Measurements from ENCODE around the gene VWA3B.
"Not testable (repeated sequence)": the region's sequence is repeated elsewhere in the genome, so short reads cannot be mapped to it uniquely, and the experiment has no call there.

The VWA3B gene

DNA sequence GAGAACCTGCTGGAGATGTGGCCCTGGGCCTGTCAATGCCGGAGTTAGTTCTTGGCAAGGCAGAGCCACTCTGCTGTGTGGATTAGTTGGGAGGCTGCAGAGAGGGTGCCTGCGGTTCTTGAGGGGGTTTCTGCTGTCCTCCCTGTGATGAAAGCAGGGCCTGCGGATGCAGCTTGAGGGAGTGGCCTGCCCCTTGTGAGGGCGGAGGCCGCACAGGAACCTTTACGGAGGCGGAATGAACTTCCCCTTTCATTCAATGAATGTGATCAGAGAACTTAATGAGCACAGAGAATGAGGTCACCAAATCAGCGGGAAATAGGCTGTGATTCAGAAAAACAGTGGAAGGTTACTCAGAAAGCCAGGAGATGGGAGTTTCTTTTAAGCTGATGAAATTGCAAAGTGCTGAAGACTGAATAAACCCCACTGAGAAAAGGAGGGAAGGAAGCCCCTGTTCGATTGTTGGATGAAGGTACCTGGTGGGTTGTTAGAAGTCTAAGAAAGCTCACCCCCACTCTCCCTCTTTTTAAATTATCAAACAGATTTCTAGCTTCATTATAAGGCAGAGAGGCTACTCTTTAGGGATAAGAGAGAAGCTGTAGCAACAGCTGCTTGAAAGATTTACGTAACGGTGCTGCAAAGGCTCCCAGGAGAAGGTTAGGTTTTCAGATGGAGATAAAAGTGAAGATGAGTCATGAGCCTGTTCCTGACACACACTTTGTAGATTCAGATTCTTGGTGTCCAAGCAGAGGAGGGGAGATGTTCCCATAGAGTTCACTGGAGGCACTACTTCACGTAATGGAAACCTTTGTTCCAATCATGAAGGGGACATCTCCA, 47.4 kb downstream of the VWA3B start:
- DNase-seq, result peak; percentile 74

DNA sequence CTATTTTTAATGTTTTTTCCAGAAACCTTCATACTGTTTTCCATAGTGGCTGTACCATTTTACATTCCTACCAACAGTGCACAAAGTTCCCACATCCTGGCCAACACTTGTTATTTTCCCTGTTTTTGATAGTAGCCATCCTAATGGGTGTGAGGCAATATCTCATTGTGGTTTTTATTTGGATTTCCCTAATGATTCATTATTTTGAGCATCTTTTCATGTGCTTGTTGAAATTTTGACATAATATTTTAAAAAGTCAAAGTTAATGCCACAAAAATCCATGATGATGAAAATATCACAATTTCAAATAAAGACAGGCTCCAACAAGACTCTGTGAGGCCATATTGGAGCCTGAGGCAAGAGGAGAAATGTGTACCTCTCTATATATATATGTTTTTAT, 50.2 kb downstream of the VWA3B start:
- DNase-seq, result no peak

DNA sequence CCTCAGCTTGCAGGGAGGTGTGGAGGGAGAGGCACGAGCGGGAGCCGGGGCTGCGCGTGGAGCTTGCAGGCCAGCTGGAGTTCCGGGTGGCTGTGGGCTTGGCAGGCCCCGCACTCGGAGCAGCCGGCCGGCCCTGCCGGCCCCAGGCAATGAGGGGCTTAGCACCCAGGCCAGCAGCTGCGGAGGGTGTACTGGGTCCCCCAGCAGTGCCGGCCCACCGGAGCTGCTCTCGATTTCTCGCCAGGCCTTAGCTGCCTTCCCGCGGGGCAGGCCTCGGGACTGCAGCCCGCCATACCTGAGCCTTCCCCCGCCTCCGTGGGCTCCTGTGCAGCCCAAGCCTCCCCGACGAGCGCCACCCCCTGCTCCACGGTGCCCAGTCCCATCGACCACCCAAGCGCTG, 52.0 kb downstream of the VWA3B start:
- not testable (repeated sequence) for DNase-seq

DNA sequence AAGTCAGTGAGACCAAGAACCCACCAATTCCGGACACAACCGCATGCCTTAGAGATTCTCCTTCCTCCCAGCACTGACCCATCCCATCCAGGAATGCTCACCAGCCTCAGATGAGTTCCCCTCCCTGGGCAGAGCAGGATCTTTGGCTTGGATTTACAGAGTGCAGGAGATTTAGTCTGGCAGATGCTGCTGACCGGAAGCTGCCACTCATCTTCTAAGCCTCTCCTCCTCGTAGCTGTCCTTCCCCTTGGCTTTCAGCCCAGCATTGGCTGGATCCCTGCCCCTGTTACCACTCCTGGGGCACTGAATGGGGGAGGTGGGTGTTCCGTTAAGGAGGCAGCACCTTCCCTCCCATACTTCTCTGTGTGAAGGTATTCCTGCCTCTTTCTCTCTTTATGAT, 53.2 kb downstream of the VWA3B start:
- DNase-seq, result no peak

DNA sequence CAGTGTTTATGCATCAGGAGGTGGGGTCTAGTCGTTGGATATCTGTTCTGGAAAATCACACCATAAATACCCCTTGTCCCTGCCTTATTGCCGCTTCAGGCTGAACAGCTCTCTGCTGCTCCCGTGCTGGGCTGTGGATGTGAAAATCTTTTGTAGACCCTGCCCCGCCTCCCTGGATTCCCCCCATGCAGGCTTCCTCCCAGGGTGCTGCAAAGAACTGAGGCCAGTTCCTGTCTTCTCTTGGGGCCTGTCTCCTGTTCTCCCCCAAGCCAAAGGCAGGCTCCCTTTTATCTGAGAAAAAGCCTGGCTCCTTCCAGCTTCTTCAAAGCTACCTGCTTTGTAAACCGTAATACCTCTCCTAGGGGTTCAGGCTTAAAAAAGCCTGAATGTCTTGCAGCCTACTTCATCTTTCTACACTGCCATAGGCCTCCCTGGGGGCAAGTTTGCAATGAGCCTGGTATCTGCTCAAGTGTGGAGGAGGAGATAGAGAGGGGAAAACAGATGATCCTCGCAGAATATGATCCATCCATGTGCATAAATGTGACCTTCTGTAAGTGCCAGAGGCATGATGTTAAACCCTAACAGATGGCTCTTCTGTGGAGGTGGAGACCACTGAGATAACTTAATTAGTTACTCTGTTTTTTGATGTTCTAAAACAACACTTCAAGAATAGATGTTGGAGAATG, 55.3 kb downstream of the VWA3B start:
- DNase-seq, result no peak

DNA sequence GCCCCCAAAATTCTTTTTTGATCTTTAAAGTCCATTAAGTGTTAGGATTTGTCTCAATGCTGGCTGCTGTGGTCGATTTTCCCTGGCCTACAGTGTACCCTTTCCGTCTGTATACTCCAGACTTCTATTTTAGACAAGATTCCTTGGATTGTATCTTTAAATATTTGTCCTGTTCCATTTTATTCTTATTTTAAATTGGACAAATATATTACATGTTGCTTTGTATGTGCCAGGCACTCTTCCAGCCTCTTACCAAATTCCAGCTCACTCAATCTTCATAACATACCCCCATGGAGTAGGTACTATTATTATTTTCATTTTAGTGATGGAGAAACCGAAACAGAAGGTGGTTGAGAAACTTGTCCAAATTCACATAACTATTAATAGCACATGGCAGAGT, 58.1 kb downstream of the VWA3B start:
- DNase-seq, result no peak

DNA sequence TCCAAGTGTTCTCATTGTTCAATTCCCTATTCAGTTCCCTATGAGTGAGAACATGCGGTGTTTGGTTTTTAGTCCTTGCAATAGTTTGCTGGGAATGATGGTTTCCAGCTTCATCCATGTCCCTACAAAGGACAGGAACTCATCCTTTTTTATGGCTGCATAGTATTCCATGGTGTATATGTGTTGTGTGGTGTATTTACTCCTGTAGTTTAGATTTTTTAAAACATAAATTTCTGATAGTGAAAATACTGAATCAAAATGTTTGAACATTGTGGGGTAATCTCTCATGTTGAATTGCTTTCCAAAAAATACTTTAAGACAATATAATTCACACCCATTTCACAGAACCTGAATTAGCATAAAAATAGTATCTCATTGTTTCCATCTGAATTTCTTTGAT, 60.9 kb downstream of the VWA3B start:
- DNase-seq, result not testable (repeated sequence)

DNA sequence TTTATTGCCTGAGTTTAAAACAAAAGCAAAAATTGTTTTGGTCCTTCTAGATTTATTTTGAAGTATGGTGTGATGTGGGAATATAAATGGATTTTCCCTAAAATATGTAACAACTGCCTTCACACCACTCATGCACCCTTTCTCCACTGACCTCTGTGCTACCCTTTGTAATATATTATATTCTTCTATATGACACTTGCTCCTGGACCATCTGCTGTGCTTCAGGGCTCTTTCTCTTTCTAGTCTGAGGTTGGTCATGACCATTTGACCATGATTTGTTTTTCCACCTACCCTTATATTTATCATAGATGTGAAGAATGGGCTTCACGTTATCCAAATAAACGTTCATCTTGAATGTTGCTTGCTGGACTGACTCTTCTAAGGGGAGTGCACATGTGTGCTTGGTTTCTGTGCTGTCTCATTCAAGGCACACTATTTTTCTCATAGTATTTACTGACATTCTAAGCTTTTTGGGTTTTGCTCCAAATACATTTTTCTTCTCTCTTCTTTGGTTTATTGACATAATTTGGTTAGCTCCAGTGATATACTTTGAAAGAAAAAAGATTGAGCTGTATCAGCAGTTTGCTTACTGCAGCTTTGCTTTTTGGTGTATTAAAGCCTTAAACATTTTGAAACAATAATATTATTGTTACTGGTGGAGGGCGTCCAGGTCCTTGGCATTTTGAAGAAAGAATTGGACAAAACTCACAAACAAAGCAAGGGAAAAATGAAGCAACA, 61.8 kb downstream of the VWA3B start:
- DNase-seq, result no peak

DNA sequence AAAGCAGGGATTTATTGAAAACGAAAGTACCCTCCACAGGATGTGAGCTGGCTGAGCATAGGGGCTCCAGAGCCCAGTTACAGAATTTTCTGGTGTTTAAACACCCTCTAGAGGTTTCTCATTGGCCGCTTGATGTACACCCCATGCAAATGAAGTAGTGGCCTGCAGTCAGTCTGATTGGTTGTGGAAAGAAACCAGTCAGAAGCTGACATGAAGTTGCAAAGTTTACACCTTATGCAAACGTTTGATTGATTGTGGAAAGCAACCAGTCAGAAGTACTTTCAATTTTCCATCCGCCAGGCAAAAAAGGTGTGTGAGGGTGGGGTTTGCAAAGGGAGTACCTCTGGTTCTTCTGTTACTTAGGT, 62.3 kb downstream of the VWA3B start:
- no peak for DNase-seq

DNA sequence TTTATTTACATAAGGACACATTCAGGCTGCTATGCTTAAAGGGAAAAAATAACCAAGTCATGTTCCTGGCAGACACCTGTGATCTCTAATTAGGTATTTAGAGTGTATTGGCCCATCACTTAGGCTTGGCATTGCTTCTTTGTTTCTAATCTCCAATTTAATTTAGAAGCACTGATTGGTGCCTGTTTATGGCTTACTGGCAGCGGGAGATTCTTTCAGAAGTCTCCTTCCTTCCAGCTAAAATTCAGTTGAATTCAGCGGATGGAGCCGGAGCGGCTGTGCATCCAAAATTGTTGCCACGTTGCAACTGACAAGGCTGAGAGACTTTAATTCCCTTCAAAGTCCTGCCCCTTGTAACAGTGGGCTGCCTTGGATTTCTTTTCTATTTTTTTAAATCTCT, 66.5 kb downstream of the VWA3B start:
- no peak for DNase-seq

DNA sequence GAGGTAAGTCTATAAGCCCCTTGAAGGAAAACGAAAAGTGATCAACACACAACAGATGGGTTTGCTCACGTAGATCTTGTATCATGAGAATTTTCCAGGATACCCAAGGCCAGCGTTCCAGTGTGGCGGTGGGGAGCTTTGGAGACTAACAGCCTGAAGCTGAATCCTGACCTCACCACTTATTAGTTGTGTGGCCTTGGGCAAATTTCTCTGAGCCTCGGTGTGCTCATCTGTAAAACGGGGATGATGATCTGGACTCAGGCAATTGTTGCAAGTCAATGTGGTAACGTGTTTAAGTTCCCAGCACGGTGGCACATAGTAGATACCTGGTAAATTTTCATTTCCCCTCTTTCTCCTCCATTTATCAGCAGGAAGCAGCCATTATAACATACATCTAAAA, 68.3 kb downstream of the VWA3B start:
- no peak for DNase-seq

DNA sequence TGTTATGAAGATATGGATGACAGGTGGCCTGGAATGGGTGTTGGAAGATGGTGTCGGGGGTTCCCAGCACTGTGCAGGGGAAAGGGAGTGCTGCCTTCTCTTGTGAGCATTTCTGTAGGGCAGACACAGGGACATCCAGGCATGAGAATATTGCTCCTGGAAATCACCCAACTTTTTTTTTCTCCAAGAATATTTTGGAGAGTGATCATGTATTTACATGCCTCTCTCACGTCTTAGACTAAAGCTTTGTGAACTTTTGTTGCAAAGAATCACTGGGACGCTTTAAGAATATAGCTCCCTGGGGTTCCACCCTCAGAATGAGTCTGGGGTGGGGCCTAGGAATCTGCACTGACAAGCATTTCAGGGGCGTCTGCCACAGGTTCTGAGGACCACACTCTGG, 68.7 kb downstream of the VWA3B start:
- DNase-seq, result no peak

DNA sequence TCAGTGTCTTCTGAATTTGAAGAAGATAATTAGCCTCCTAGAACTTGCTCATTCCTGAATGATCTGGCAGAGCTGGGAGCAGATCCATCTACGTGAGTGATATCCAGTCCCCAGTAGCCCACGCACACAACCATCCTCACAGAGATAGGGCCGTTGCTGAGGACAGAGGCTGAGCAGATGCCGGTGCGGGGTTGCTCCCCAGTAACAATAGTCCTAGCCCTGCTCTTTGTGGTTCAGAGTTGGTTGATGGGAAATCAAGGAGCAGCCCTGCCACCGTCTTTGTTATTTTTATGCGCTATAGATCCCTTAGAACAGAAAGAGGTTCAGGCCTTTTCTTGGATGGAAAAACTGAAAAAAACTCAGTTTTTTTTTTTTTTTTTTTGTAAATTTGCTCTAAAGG, 69.3 kb downstream of the VWA3B start:
- DNase-seq, result no peak

DNA sequence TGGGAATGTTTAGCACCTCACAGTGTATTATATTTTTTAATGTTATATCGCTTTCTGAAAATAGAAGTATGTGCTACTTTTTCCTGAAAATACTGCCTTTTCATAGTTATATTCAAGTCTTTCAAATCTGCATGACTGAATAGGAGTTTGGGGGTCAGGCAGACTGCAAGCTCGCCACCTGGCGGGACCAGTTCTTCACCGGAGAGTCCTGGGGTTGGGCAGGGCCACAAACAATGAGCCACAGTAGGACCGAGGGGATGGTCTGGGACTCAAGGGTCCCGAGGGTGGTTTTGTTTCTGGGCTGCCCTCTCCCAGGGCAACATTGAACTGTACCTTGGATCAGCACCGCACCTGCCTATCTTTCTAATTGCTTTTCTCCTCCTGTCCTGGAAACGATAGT, 70.6 kb downstream of the VWA3B start:
- no peak for DNase-seq

DNA sequence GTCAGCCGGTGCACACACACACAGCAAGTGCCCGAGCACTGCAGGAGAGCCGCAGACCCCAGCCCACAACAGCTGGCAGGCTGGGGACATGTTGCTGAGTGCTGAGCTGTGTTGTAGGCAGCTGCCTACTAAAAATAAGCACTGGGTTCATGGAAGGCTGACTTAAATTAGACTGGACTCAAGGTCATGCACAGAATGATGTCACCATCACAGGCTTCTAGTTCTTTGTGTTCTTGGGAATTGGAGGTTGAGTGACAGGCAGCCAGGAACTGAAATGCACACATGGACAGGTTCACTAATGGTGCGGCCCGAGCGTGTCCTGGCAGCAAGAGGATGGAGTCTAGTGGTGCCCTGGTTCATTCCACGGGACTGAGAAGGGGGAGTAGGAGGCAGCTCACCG, 71.3 kb downstream of the VWA3B start:
- DNase-seq, result no peak

DNA sequence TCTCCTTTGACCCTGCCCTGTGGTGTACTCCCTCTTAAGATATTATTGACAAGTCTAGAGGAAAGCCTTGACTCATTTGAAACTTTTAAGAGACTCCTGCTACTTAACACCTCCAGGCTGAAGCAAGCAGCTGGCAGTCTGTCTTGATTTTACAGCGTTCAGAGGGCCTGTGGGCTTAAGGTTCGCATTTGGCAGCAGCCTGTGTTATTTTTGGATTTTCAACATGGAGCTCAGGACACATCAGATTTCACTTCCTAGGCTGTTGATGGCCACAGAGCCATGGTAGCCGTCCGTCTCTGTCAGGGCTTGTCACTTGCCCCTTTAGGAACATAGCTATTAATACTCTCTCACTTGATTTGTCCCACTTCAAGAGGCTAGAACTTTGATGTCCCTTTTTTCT, 73.6 kb downstream of the VWA3B start:
- no peak for DNase-seq

DNA sequence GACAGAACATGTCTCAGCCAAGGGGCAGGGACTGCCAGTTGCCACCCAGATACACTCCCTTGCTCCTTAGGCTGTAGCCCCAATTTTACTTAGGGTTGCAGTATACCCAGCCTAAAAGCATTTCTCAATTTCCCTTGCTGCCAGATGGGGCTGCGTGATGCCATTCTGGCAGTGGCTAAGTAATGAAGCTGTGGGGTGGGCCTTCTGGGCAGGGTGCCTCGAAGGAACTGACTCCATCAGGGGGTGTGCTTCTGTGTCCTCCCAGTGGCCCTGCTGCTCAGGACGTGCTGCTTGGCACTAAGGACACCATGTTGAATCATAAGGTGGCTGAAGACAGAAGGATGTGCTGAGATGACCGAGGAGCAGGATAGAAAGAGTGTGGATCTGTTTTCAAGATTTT, 74.2 kb downstream of the VWA3B start:
- no peak for DNase-seq

DNA sequence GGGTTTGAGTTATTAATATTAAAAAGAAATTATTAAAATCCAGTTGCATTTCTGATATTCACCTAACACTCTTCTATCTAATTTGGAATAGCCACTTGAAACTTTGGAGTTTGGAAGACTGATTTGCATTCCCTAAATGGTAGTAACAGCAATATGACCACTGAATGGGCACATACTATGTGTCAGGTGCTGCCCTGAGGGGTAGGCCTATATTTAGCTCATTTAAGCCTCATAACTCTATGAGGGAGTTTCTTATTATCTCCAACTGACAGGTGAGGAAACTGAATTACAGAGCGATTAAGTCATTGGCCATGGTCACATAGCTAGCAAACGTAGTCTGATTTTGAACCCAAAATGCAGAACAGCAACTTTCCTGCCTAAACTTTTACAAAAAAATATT, 77.3 kb downstream of the VWA3B start:
- DNase-seq, result no peak

DNA sequence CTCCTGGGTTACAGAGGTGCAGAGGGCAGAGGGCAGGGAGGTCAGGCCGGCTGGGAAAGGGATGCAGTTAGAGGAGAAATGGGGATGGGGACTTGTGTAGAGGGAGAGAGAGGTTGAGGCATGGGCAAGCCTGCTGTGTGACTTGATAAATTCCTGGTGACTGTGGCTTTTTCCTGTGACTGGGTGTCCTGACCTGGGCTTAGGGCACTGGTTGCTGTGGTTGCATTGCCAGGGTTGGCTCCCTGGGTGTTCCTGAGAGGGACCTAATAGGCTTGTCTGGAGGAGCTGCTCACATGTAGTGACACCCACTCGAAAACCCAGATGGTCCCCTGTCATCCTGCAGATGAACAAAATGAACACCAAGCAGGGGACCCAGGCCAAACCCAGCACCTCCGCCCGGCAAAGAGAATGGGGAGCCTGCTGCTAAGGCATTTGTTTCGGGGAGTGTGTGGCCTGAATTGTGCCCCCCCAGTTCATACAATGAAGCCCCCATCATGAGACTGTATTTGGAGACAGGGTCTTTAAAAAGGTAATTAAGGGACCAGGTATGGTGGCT, 78.6 kb downstream of the VWA3B start:
- no peak for DNase-seq

DNA sequence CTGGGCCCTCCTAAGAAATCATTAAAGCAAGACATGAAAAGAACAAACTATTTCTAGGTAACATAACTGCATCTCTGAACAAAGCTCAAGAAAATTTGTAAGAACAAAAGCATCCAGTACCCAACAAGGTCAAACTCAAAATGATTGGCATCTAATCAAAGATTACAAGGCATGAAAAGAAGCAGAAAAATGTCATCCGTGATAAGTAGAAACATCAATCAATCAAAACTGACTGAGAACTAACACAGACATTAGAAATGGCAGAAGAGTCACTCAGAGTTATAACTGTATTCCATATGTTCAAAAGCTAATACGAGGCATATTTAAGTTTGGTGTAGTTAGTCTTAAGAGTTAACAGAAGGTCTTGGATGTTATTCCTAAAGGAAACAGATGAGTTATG, 80.9 kb downstream of the VWA3B start:
- DNase-seq, result no peak

DNA sequence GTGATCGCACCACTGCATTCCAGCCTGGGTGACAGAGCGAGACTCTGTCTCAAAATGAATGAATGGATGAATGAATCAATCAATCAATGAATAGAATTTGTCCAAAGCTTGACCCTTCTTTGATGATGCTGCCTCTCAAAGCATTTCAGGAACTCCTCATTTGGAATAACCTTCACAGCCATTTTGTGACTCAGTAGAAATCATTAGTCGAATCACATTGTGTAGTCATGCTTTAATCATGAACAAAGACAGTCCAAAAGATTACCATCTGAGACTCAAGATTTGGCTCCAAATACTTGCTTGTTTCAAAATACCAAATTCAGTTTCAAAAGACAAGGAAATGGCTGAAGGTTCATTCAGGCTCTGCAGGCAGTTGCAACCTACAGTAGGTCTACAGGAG, 83.1 kb downstream of the VWA3B start:
- DNase-seq, result no peak

DNA sequence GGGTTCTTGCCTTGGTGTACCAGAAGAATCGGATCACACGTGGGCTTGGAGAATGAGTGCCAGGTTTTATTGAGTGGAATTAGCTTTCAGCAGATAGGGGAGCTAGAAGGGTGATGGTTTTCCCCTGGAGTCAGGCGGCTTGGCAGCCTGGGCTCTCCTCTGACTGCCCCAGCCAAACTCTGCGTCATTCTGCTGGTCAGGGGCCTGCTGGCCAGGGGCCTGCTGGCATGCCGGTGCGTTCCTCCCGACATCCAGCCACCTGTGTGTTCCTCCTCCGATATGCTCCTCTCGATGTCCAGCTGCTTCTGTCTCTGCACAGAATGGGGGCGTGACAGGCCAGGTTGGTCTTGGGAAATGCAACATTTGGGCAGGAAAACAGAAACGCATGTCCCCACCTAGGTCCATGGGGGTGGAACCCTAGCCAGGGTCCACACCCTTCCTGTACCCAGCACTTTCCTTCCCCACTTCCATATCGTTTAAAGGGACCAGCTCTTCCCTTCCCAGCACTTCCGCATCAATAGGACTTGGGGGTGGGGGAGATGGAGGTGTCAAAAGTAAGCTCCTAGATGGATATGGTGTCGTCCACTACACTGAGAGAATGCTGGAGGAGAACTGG, 85.3 kb downstream of the VWA3B start:
- no peak for DNase-seq

DNA sequence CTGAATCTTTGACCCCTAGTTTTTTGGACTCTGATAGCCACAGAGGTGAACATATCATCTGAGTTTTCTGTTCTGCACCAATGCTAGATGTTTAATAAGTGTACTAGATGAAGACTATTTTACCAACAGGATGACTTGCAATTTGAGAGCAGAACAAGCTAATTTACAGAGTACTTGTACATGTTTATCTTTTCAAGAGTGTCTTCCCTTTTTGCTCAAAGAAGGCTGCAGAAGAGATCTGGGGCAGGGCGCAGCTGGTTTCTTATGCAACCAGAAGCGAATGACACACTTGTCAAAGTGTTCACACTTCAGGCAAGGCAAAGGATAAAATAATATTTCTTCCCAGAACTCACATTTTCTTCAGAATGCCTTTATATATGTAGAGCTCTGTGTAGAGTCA, 86.0 kb downstream of the VWA3B start:
- DNase-seq, result no peak
